Measurements from ENCODE around the gene ZNF234.
"Not testable (repeated sequence)": the region's sequence is repeated elsewhere in the genome, so short reads cannot be mapped to it uniquely, and the experiment has no call there.

The ZNF234 gene

GRCh38 chr19:44141191-44142058, at the start of gene ZNF234:
Gene ZNF234, plus strand, starts transcription at chr19:44141554. Its CDS starts 3,079 bp downstream, at chr19:44144633.
- peak; percentile 75 to 79 for DNase-seq

- DNase-seq = no peak
These were observed 49.2 kb upstream of the ZNF234 start for GRCh38 chr19:44092108-44092507.

- DNase-seq = peak; percentile 75 to 82
These were observed 47.2 kb upstream of the ZNF234 start, which contains the start of gene ZNF224 for GRCh38 chr19:44093931-44094765. Gene ZNF224, plus strand, starts transcription at chr19:44094361. Its CDS starts 3,513 bp downstream, at chr19:44097874.

GRCh38 chr19:44107751-44108150, 33.6 kb upstream of the ZNF234 start:
- DNase-seq = no peak

GRCh38 chr19:44109458-44109857, 31.9 kb upstream of the ZNF234 start:
- DNase-seq = no peak

GRCh38 chr19:44111910-44112463, 29.4 kb upstream of the ZNF234 start:
- DNase-seq = no peak

GRCh38 chr19:44112802-44113137, 28.6 kb upstream of the ZNF234 start:
- no peak for DNase-seq

- peak; percentile 80 for DNase-seq
These were observed 28.1 kb upstream of the ZNF234 start, which contains the start of gene ZNF225 for GRCh38 chr19:44113138-44113783. Gene ZNF225, plus strand, starts transcription at chr19:44113399. Its CDS starts 2,429 bp downstream, at chr19:44115828.

GRCh38 chr19:44113784-44114390, 27.5 kb upstream of the ZNF234 start:
- DNase-seq = peak in 1 of 2 donors; percentile 1

- DNase-seq = not testable (repeated sequence)
These were observed 20.2 kb upstream of the ZNF234 start for GRCh38 chr19:44121162-44121561.

GRCh38 chr19:44131955-44132354, 9.4 kb upstream of the ZNF234 start:
- DNase-seq = no peak

- DNase-seq = no peak
These were observed 692 bp downstream of the ZNF234 start for GRCh38 chr19:44142059-44142433.

- DNase-seq = no peak
These were observed 8.4 kb downstream of the ZNF234 start for GRCh38 chr19:44149776-44150175.

- DNase-seq = no peak
These were observed 10.1 kb downstream of the ZNF234 start for GRCh38 chr19:44151491-44151890.

GRCh38 chr19:44156475-44156874, 15.1 kb downstream of the ZNF234 start:
- no peak for DNase-seq

- DNase-seq = no peak
These were observed 22.4 kb downstream of the ZNF234 start for GRCh38 chr19:44163789-44164188.

- no peak for DNase-seq
These were observed 22.9 kb downstream of the ZNF234 start for GRCh38 chr19:44164327-44164672.

- peak; percentile 79 to 82 for DNase-seq
These were observed 23.5 kb downstream of the ZNF234 start, which contains the start of gene ZNF226 for GRCh38 chr19:44164673-44165512. Gene ZNF226, plus strand, starts transcription at chr19:44165100. Its CDS starts 4,981 bp downstream, at chr19:44170081.

- not testable (repeated sequence) for DNase-seq
These were observed 29.3 kb downstream of the ZNF234 start for GRCh38 chr19:44170660-44171059.

- DNase-seq = no peak
These were observed 35.2 kb downstream of the ZNF234 start for GRCh38 chr19:44176590-44176989.

- DNase-seq = no peak
These were observed 39.6 kb downstream of the ZNF234 start for GRCh38 chr19:44180968-44181367.
